OCI-LY1 (cell line): ENCODE results near the gene DDX1.

Experiments used
- H2AFZ ChIP-seq: fragments of 200-600 bp; sonication (generic), shearing (Covaris generic); 2 replicates; pipeline ENCODE4 v1.6.0; 2014; ENCODE audit warnings: antibody characterized with exemption, mild to moderate bottlenecking, low read length
- H3F3A ChIP-seq: fragments of 200-600 bp; sonication (generic), shearing (Covaris generic); 2 replicates; pipeline ENCODE4 v1.6.0; 2014; ENCODE audit warnings: mild to moderate bottlenecking, antibody characterized with exemption, low read length, moderate library complexity; ENCODE audit not compliant: insufficient read depth
- H3K27ac ChIP-seq: fragments of 200-600 bp; sonication (generic); 2 replicates; pipeline ENCODE4 v1.5.1; 2014; ENCODE audit warnings: low read length, mixed run types, mild to moderate bottlenecking, low read depth; ENCODE audit not compliant: poor library complexity, severe bottlenecking
- H3K27me3 ChIP-seq: fragments of 200-600 bp; sonication (generic); 2 replicates; pipeline ENCODE4 v1.6.0; 2014; ENCODE audit warnings: antibody characterized with exemption, mild to moderate bottlenecking, low read length, moderate library complexity; ENCODE audit not compliant: insufficient read depth
- H3K36me3 ChIP-seq: fragments of 200-600 bp; sonication (generic); 2 replicates; pipeline ENCODE4 v1.6.1; 2014; ENCODE audit warnings: mild to moderate bottlenecking, antibody characterized with exemption, low read length, moderate library complexity, mixed read lengths; ENCODE audit not compliant: insufficient read depth
- H3K4me1 ChIP-seq: fragments of 200-600 bp; sonication (generic); 2 replicates; pipeline ENCODE4 v1.5.1; 2014; ENCODE audit warnings: mild to moderate bottlenecking, low read length, moderate library complexity; ENCODE audit not compliant: insufficient read depth, severe bottlenecking
- H3K4me2 ChIP-seq: fragments of 200-600 bp; sonication (generic), shearing (Covaris generic); 2 replicates; pipeline ENCODE4 v1.6.1; 2014; ENCODE audit warnings: low read length
- H3K4me3 ChIP-seq: fragments of 200-600 bp; sonication (generic); 2 replicates; pipeline ENCODE4 v1.5.1; 2014; ENCODE audit warnings: low read length, low read depth, mild to moderate bottlenecking, mixed read lengths; ENCODE audit not compliant: poor library complexity, severe bottlenecking
- H3K79me2 ChIP-seq: fragments of 200-600 bp; shearing (Covaris generic); 2 replicates; pipeline ENCODE4 v1.6.1; 2016; ENCODE audit warnings: mixed run types, low read length, mixed read lengths; ENCODE audit not compliant: insufficient read depth
- H3K9ac ChIP-seq: fragments of 200-600 bp; sonication (generic), shearing (Covaris generic); 2 replicates; pipeline ENCODE4 v1.6.1; 2014; ENCODE audit warnings: mild to moderate bottlenecking, low read length, mixed read lengths
- H3K9me2 ChIP-seq: fragments of 200-600 bp; sonication (generic), shearing (Covaris generic); 2 replicates; pipeline ENCODE4 v1.6.1; 2014; ENCODE audit warnings: low read depth, mild to moderate bottlenecking, low read length, mixed read lengths
- H3K9me3 ChIP-seq: fragments of 200-600 bp; shearing (Covaris generic); 2 replicates; pipeline ENCODE4 v1.6.1; 2014; ENCODE audit warnings: low read length, mixed read lengths
- H4K20me1 ChIP-seq: fragments of 200-600 bp; sonication (generic), shearing (Covaris generic); 2 replicates; pipeline ENCODE4 v1.6.0; 2016; ENCODE audit warnings: mild to moderate bottlenecking, low read length; ENCODE audit not compliant: insufficient read depth
- CTCF ChIP-seq: fragments of 200-600 bp; sonication (generic), shearing (Covaris generic); IDR thresholded peaks from 2 replicates; pipeline ENCODE4 v1.5.1; 2017; ENCODE audit warnings: mild to moderate bottlenecking, antibody characterized with exemption, low read length, moderate library complexity, mixed read lengths
- EZH2 ChIP-seq: fragments of 200-600 bp; sonication (generic), shearing (Covaris generic); IDR thresholded peaks from 2 replicates; pipeline ENCODE4 v1.8.0; 2017; ENCODE audit warnings: borderline replicate concordance, mixed run types, mild to moderate bottlenecking, antibody characterized with exemption, low read length, moderate library complexity, mixed read lengths

The DDX1 gene

GRCh38 chr2:15605721-15606120 is 14.1 kb downstream of the DDX1 start:
- Histone ChIP-seq H3K4me2 (no peak overlapping the region), H4K20me1 (no peaks in the 10 kb centered on the region), H3K79me2 (no peaks in the 10 kb centered on the region), H3K9me3 (no peaks in the 10 kb centered on the region), H3K4me1 (no peaks in the 10 kb centered on the region), H3K9me2 (no peaks in the 10 kb centered on the region), H3K36me3 (peaks cover 98% of the 10 kb centered on the region), H2AFZ (no peak overlapping the region), H3F3A (no peaks in the 10 kb centered on the region), H3K27ac (no peak overlapping the region), H3K27me3 (no peaks in the 10 kb centered on the region), H3K9ac (no peak overlapping the region), H3K4me3 (no peak overlapping the region)
- TF ChIP-seq EZH2 (no peak), CTCF (no peak)

DNA sequence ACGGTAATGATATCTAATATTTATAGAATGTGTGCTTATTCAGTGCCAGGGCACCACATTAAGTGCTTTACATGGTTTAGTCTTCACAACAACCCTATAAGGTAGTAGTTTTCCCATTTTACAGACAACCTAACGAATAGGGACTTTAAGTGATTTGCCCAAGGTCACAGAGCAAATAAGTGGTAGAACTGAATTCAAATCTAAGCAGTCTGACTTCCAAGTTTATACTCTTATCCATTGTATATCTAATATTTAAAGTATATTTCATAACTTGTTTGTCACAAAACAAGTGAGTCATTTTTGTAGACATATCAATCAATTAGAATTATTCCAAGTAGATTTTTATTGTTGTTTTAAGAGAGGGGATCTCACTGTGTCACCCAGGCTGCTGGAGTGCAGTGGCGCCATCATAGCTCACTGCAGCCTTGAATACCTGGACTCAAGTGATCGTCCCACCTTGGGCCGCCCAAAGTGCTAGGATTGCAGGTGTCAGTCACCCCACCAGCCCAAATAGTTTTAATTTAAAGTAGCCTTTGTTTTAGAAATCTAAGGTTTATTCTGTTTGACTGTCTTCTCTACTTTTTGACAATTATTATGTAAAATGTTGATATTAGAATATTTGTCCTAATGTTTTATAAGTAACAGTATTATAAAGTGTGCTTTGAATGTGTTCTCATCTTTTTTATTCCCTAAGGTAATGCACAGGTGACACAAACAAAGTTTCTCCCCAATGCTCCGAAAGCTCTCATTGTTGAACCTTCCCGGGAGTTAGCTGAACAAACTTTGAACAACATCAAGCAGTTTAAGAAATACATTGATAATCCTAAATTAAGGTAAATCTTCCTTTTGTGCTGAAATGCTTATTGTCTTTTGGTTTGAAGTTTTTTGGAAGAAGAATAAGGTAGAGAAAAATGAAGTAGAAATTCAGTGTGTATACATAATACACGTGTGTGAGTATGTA is 15.1 kb downstream of the DDX1 start:
- TF ChIP-seq EZH2 (no peak), CTCF (no peak)
- Histone ChIP-seq H3K9me2 (no peaks in the 10 kb centered on the region), H3K79me2 (no peaks in the 10 kb centered on the region), H3K27ac (no peak overlapping the region), H4K20me1 (no peaks in the 10 kb centered on the region), H3K4me3 (no peak overlapping the region), H3K27me3 (no peaks in the 10 kb centered on the region), H3K36me3 (peaks cover 88% of the 10 kb centered on the region), H3K9ac (no peak overlapping the region), H2AFZ (no peak overlapping the region), H3F3A (no peaks in the 10 kb centered on the region), H3K4me1 (no peaks in the 10 kb centered on the region), H3K9me3 (no peaks in the 10 kb centered on the region), H3K4me2 (no peak overlapping the region)

- TF ChIP-seq EZH2 (no peak), CTCF (no peak)
Measured at GRCh38 chr2:15607709-15608391, 16.2 kb downstream of the DDX1 start.

More at GRCh38 chr2:15607709-15608391, 16.2 kb downstream of the DDX1 start:
- H3K9ac ChIP-seq = no peak overlapping the region
- no peaks in the 10 kb centered on the region for H4K20me1 ChIP-seq
- no peaks in the 10 kb centered on the region for H3K9me2 ChIP-seq
- H3K4me1 ChIP-seq = no peaks in the 10 kb centered on the region
- H3K4me3 ChIP-seq = no peak overlapping the region
- no peak overlapping the region for H2AFZ ChIP-seq
- peaks cover 77% of the 10 kb centered on the region for H3K36me3 ChIP-seq
- no peaks in the 10 kb centered on the region for H3K79me2 ChIP-seq
- H3K27ac ChIP-seq = no peak overlapping the region
- no peak overlapping the region for H3K4me2 ChIP-seq
- H3F3A ChIP-seq = no peaks in the 10 kb centered on the region
- no peaks in the 10 kb centered on the region for H3K9me3 ChIP-seq
- H3K27me3 ChIP-seq = no peaks in the 10 kb centered on the region
